ENCODE data around the gene PDZD7. TPM values are rescaled to one million over a fixed set of nuclear protein-coding genes. Genes with fewer than 3 reads are reported as not detected.

The PDZD7 gene
- total and polyA plus RNA-seq, 12 donors = 0.13 to 0.66 (median 0.22) TPM; not detected in 1

GRCh38 chr10:101042667-101043362 is 11.9 kb upstream of the PDZD7 start:
- peak; percentile 92 to 97 (median 95) for ATAC-seq
- intact Hi-C loops (cut with DNase I) = loop anchor here in 5 of 10 donors (1.0 to 10.0 kb wide), 5 partner anchors 18 to 102 kb away; partner anchors contain the start of genes KAZALD1 (in 2 of the 5) and TLX1 (in 1 of the 5)
- Histone ChIP-seq H3K4me1 (peaks cover 3 to 28% (median 16%) of the 10 kb centered on the region in 9 donors), H3K27me3 (peaks cover 0 to 28% (median 16%) of the 10 kb centered on the region in 7 donors), H3K27ac (peak overlapping the region; percentile 47 to 91 (median 84)), H3K4me3 (peak overlapping the region; percentile 21 to 59 (median 53)), H3K36me3 (peaks cover 0 to 25% (median 3%) of the 10 kb centered on the region in 9 donors), H3K9me3 (no peaks in the 10 kb centered on the region)
- peak; percentile 95 to 97 for DNase-seq
- no peak for TF ChIP-seq CTCF (IDR thresholded peaks at IDR 0.05)
- WGBS, 2 donors = 4 to 6% methylated on average over 40 of the region's 40 CpGs

GRCh38 chr10:101042118-101042517 is 11.2 kb upstream of the PDZD7 start:
- no peak for ATAC-seq
- Histone ChIP-seq H3K4me1 (peaks cover 3 to 28% (median 16%) of the 10 kb centered on the region in 9 donors), H3K27ac (peak overlapping the region; percentile 47 to 91 (median 84)), H3K4me3 (peak overlapping the region in 9 of 10 donors; percentile 21 to 59 (median 54)), H3K36me3 (peaks cover 0 to 32% (median 8%) of the 10 kb centered on the region in 9 donors), H3K9me3 (no peaks in the 10 kb centered on the region), H3K27me3 (peaks cover 0 to 21% (median 9%) of the 10 kb centered on the region in 7 donors)
- no peak for TF ChIP-seq CTCF (IDR thresholded peaks at IDR 0.05)
- 68% methylated on average over 4 of the region's 4 CpGs for WGBS, 2 donors
- DNase-seq = no peak
- intact Hi-C loops (cut with DNase I) = loop anchor here in 5 of 10 donors (1.0 to 10.0 kb wide), 5 partner anchors 19 to 103 kb away; partner anchors contain the start of genes KAZALD1 (in 2 of the 5) and TLX1 (in 1 of the 5)

GRCh38 chr10:101041252-101041761 is 10.4 kb upstream of the PDZD7 start:
- Histone ChIP-seq H3K36me3 (peaks cover 0 to 40% (median 16%) of the 10 kb centered on the region in 9 donors), H3K4me3 (no peak overlapping the region), H3K27me3 (peaks cover 0 to 13% (median 1%) of the 10 kb centered on the region in 7 donors), H3K9me3 (no peaks in the 10 kb centered on the region), H3K27ac (peak overlapping the region in 2 of 10 donors; percentile 85 to 90), H3K4me1 (peaks cover 3 to 28% (median 16%) of the 10 kb centered on the region in 9 donors)
- intact Hi-C loops (cut with DNase I) = loop anchor here in 5 of 10 donors (2.0 to 10.0 kb wide), 4 partner anchors 19 to 103 kb away; partner anchors contain the start of genes KAZALD1 (in 1 of the 5) and TLX1 (in 1 of the 5)
- DNase-seq (peak; percentile 65 to 88), ATAC-seq (peak; percentile 67 to 84 (median 78))
- TF ChIP-seq CTCF (IDR thresholded peaks at IDR 0.05) = peak; percentile 68 to 89 (median 83)
- 22 to 23% methylated on average over 6 of the region's 6 CpGs for WGBS, 2 donors

GRCh38 chr10:101040851-101041250 is 9.9 kb upstream of the PDZD7 start:
- Histone ChIP-seq H3K27me3 (peaks cover 0 to 9% (median 0%) of the 10 kb centered on the region in 7 donors), H3K36me3 (peaks cover 0 to 44% (median 19%) of the 10 kb centered on the region in 9 donors), H3K4me3 (no peak overlapping the region), H3K27ac (no peak overlapping the region), H3K4me1 (peaks cover 3 to 28% (median 16%) of the 10 kb centered on the region in 9 donors), H3K9me3 (no peaks in the 10 kb centered on the region)
- intact Hi-C loops (cut with DNase I) = loop anchor here in 5 of 10 donors (2.0 to 10.0 kb wide), 4 partner anchors 20 to 104 kb away; partner anchors contain the start of genes KAZALD1 (in 1 of the 5) and TLX1 (in 1 of the 5)
- DNase-seq = no peak
- peak in 1 of 8 donors; percentile 2 for ATAC-seq
- TF ChIP-seq CTCF (IDR thresholded peaks at IDR 0.05) = no peak
- WGBS, 2 donors = 41 to 45% methylated on average over 2 of the region's 2 CpGs

Data from heart right ventricle (tissue), 16 donors.